B cell (primary cell): ENCODE data around the gene RANBP3. TPM values are rescaled to one million over a fixed set of nuclear protein-coding genes. Genes with fewer than 3 reads are reported as not detected.
A peak's percentile ranks its signal among the peaks of the same experiment; 100 is the strongest.

Source experiments
- ATAC-seq: fragments of 200-7000 bp; cut with Tn5 transposase; one replicate; pipeline ENCODE4 v1.10.0; 2021; ENCODE audit warnings: low read depth, mild to moderate bottlenecking, moderate number of reproducible peaks, moderate library complexity
- CTCF ChIA-PET: fragments of 350-600 bp; sonication (Branson Sonifier 250); formaldehyde crosslinking; loops from one replicate; lab custom pipeline; 2021; ENCODE audit warnings: antibody characterized with exemption, inconsistent platforms; lab: Charles Lee
- POLR2A ChIA-PET: fragments of 350-600 bp; sonication (Branson Sonifier 250); formaldehyde crosslinking; loops from one replicate; lab custom pipeline; 2021; ENCODE audit warnings: antibody characterized with exemption; lab: Charles Lee
- DNase-seq: peaks from one replicate; pipeline ENCODE4 v3.0.0; 2013
- H2AFZ ChIP-seq: 2 replicates; pipeline ENCODE4 v1.6.1; 2012; ENCODE audit warnings: mild to moderate bottlenecking, low read depth, low read length; ENCODE audit not compliant: insufficient read depth, poor library complexity, severe bottlenecking
- H3K27ac ChIP-seq, 2 donors: 1 replicate in 1 of 2; 2 replicates in 1 of 2; pipeline ENCODE4 v1.5.1; 2012 to 2013; ENCODE audit warnings: low read length in 2 of 2, mild to moderate bottlenecking in 2 of 2, moderate library complexity in 1 of 2
- H3K27me3 ChIP-seq, 4 experiments: fragments of 200-600 bp in 1 of 4; sonication (generic) in 1 of 4; replicated peaks in 1 of 4; 1 replicate in 2 of 4; 2 replicates in 2 of 4; pipeline versions ENCODE4 v1.6.1 to v1.7.0; 2013 to 2016; ENCODE audit warnings: low read length in 3 of 4, mild to moderate bottlenecking in 2 of 4, mixed read lengths in 1 of 4, moderate library complexity in 1 of 4; ENCODE audit not compliant: insufficient read depth in 4 of 4, control insufficient read depth in 3 of 4; ENCODE audit errors: control extremely low read depth in 1 of 4
- H3K36me3 ChIP-seq, 2 experiments: replicated peaks in 1 of 2; 1 replicate in 1 of 2; 2 replicates in 1 of 2; pipeline versions ENCODE4 v1.6.1 to v1.7.1; 2013; ENCODE audit warnings: low read length in 1 of 2; ENCODE audit not compliant: insufficient read depth in 2 of 2, control insufficient read depth in 1 of 2; ENCODE audit errors: control extremely low read depth in 1 of 2, extremely low read depth in 1 of 2
- H3K4me1 ChIP-seq, 2 donors: fragments of 200-600 bp in 1 of 2; sonication (generic) in 1 of 2; 1 replicate in 1 of 2; 2 replicates in 1 of 2; pipeline versions ENCODE4 v1.5.1 to v1.6.1; 2013 to 2017; ENCODE audit warnings: low read length in 2 of 2; ENCODE audit not compliant: control insufficient read depth in 2 of 2, insufficient read depth in 2 of 2
- H3K4me2 ChIP-seq: replicated peaks from 2 replicates; pipeline ENCODE3; 2012; ENCODE audit warnings: mild to moderate bottlenecking, low read depth, low read length; ENCODE audit not compliant: poor library complexity, severe bottlenecking
- H3K4me3 ChIP-seq, 5 experiments: fragments of 200-600 bp in 1 of 5; sonication (generic) in 1 of 5; 1 replicate in 3 of 5; 2 replicates in 2 of 5; pipeline versions ENCODE4 v1.5.1 to v1.7.0; 2011 to 2016; ENCODE audit warnings: low read length in 4 of 5, mild to moderate bottlenecking in 4 of 5, low read depth in 2 of 5, control low read depth in 1 of 5, moderate library complexity in 1 of 5; ENCODE audit not compliant: insufficient read depth in 1 of 5; ENCODE audit errors: control extremely low read depth in 1 of 5, extremely low read depth in 1 of 5
- H3K79me2 ChIP-seq: fragments of 200-600 bp; sonication (generic); one replicate; pipeline ENCODE4 v1.6.0; 2016; ENCODE audit warnings: low read length; ENCODE audit not compliant: control insufficient read depth, insufficient read depth
- H3K9ac ChIP-seq: fragments of 200-600 bp; sonication (generic); 2 replicates; pipeline ENCODE4 v1.6.1; 2017; ENCODE audit warnings: mild to moderate bottlenecking, low read length, moderate library complexity
- H3K9me3 ChIP-seq, 3 donors: one replicate each; pipeline versions ENCODE4 v1.6.1 to v1.7.1; 2013; ENCODE audit warnings: low read length in 2 of 3; ENCODE audit not compliant: control insufficient read depth in 2 of 3, insufficient read depth in 1 of 3; ENCODE audit errors: control extremely low read depth in 1 of 3
- H4K20me1 ChIP-seq: 2 replicates; pipeline ENCODE4 v1.6.0; 2012; ENCODE audit warnings: mild to moderate bottlenecking, low read length; ENCODE audit not compliant: insufficient read depth, control insufficient read depth, poor library complexity, severe bottlenecking
- H3K27ac Mint-ChIP-seq: one replicate; pipeline ENCODE4 v1.8.0; 2021; ENCODE audit warnings: mixed read lengths
- H3K27me3 Mint-ChIP-seq: one replicate; pipeline ENCODE4 v1.8.0; 2021; ENCODE audit warnings: mixed read lengths
- H3K4me1 Mint-ChIP-seq: one replicate; pipeline ENCODE4 v1.8.0; 2021; ENCODE audit warnings: mixed read lengths
- H3K4me3 Mint-ChIP-seq: one replicate; pipeline ENCODE4 v1.8.0; 2021; ENCODE audit warnings: mixed read lengths
- H3K9me3 Mint-ChIP-seq: one replicate; pipeline ENCODE4 v1.8.0; 2022; ENCODE audit warnings: mixed read lengths; ENCODE audit not compliant: insufficient read depth
- CTCF ChIP-seq: fragments of 200-600 bp; IDR thresholded peaks from one replicate; pipeline ENCODE4 v1.8.0; 2022; ENCODE audit warnings: antibody characterized with exemption, mild to moderate bottlenecking
- EZH2 ChIP-seq: IDR thresholded peaks from 2 replicates; pipeline ENCODE4 v1.6.1; 2012; ENCODE audit warnings: borderline replicate concordance, low read depth, mild to moderate bottlenecking, moderate library complexity, low read length; ENCODE audit not compliant: insufficient read depth, poor library complexity, severe bottlenecking
- WGBS: methylation state at CpG from one replicate; pipeline ENCODE4 v1.1.5; 2013; ENCODE audit warnings: missing lambda C conversion rate; ENCODE audit not compliant: insufficient coverage; 5-methylcytosine and 5-hydroxymethylcytosine counted together
- intact Hi-C: fragments of 100-400 bp; cut with micrococcal nuclease; formaldehyde crosslinking; loops from one replicate; pipeline ENCODE4 v1.10.0; 2022
- polyA plus RNA-seq: library from polyadenylated mRNA; depleted of rRNA; stranded (reverse); fragments of >200 nt; gene quantifications from 2 replicates; pipeline ENCODE4 v1.2.3, GENCODE V29; 2012
- total RNA-seq, 2 donors: library from RNA; stranded (reverse); fragments of 120-200 nt in 1 of 2; gene quantifications; 1 replicate in 1 of 2; 2 replicates in 1 of 2; pipeline versions ENCODE4 v1.2.3 to v1.2.4, GENCODE V29; 2013 to 2022

Gene RANBP3
- total and polyA plus RNA-seq, 2 donors (not counting 1 experiment from before 2014, with no cell fraction given), result 86.7 to 91.7 TPM

- no peaks in the 10 kb centered on the region for H3K36me3 ChIP-seq
- peak overlapping the region; percentile 8 for H3K4me2 ChIP-seq
- no peak for TF ChIP-seq EZH2
- TF ChIP-seq CTCF, result no peak
- POLR2A ChIA-PET, result no interaction called here
- H3K27me3 ChIP-seq, result no peaks in the 10 kb centered on the region
- peaks cover 0 to 21% of the 10 kb centered on the region in 2 donors for H3K4me1 ChIP-seq
- no peaks in the 10 kb centered on the region for H3K27me3 Mint-ChIP-seq
- H2AFZ ChIP-seq, result peak overlapping the region; percentile 22
- DNase-seq (no peak), ATAC-seq (peak; percentile 14)
- CTCF ChIA-PET, result interaction anchor here (0.6 to 1.3 kb wide), 2 partner anchors 29 to 269 kb away, joined by 3 to 5 read pairs; no protein-coding TSS in a partner anchor
- H3K9ac ChIP-seq, result no peak overlapping the region
- no peak overlapping the region for H3K27ac ChIP-seq
- no peaks in the 10 kb centered on the region for H4K20me1 ChIP-seq
- peaks cover 22% of the 10 kb centered on the region for H3K4me1 Mint-ChIP-seq
- peak overlapping the region; percentile 15 for H3K27ac Mint-ChIP-seq
- H3K79me2 ChIP-seq, result no peaks in the 10 kb centered on the region
- H3K9me3 Mint-ChIP-seq, result no peaks in the 10 kb centered on the region
- H3K9me3 ChIP-seq, result peaks cover 0 to 9% (median 0%) of the 10 kb centered on the region in 3 donors
- no peak overlapping the region for H3K4me3 ChIP-seq
- intact Hi-C loops, result no loop called here
- no peak overlapping the region for H3K4me3 Mint-ChIP-seq
- 51% methylated on average over 9 of the region's 11 CpGs for WGBS
Measured at GRCh38 chr19:5992756-5993155, 14.8 kb upstream of the RANBP3 start.

- no peaks in the 10 kb centered on the region for H3K27me3 Mint-ChIP-seq
- no peaks in the 10 kb centered on the region for H3K36me3 ChIP-seq
- H3K9me3 Mint-ChIP-seq, result no peaks in the 10 kb centered on the region
- no peak overlapping the region for H2AFZ ChIP-seq
- 89% methylated on average over 5 of the region's 8 CpGs for WGBS
- intact Hi-C loops, result no loop called here
- CTCF ChIA-PET, result interaction anchor here (3.9 to 8.7 kb wide), 2 partner anchors 25 to 135 kb away, joined by 18 to 51 read pairs; no protein-coding TSS in a partner anchor
- H3K4me3 Mint-ChIP-seq, result no peak overlapping the region
- peaks cover 29% of the 10 kb centered on the region for H3K4me1 Mint-ChIP-seq
- no peak overlapping the region for H3K4me3 ChIP-seq
- no peak overlapping the region for H3K9ac ChIP-seq
- no peaks in the 10 kb centered on the region for H3K27me3 ChIP-seq
- H3K4me2 ChIP-seq, result no peak overlapping the region
- POLR2A ChIA-PET, result interaction anchor here (0.7 kb wide), 1 partner anchor 116 kb away, joined by 3 read pairs; no protein-coding TSS in a partner anchor
- TF ChIP-seq CTCF (no peak), EZH2 (no peak)
- H3K79me2 ChIP-seq, result no peaks in the 10 kb centered on the region
- ATAC-seq, result peak; percentile 42
- DNase-seq, result no peak
- H3K4me1 ChIP-seq, result peaks cover 0 to 26% of the 10 kb centered on the region in 2 donors
- H3K9me3 ChIP-seq, result peaks cover 0 to 9% (median 0%) of the 10 kb centered on the region in 3 donors
- no peak overlapping the region for H3K27ac ChIP-seq
- H3K27ac Mint-ChIP-seq, result no peak overlapping the region
- H4K20me1 ChIP-seq, result no peaks in the 10 kb centered on the region
Measured at GRCh38 chr19:5991244-5991838, 13.4 kb upstream of the RANBP3 start.
